Sigmoid colon (tissue), 7 donors: Measurements from ENCODE around the gene PRSS2. TPM values are rescaled to one million over a fixed set of nuclear protein-coding genes. Genes with fewer than 3 reads are reported as not detected.
"Not testable (repeated sequence)": the region's sequence is repeated elsewhere in the genome, so short reads cannot be mapped to it uniquely, and the experiment has no call there.

Experiments used
- DNase-seq: peaks from one replicate; pipeline ENCODE4 v3.0.0-alpha.2; 2019
- H3K27ac ChIP-seq, 4 donors: fragments of 200-600 bp; sonication (generic); one replicate each; pipeline ENCODE4 v1.5.1; 2016 to 2019; ENCODE audit warnings: mild to moderate bottlenecking in 1 of 4
- H3K27me3 ChIP-seq, 3 donors: fragments of 200-600 bp; sonication (generic); one replicate each; pipeline ENCODE4 v1.5.1; 2019; ENCODE audit warnings: mild to moderate bottlenecking in 1 of 3
- H3K36me3 ChIP-seq, 4 donors: fragments of 200-600 bp; sonication (generic); one replicate each; pipeline ENCODE4 v1.5.1; 2016 to 2019
- H3K4me1 ChIP-seq, 4 donors: fragments of 200-600 bp; sonication (generic); one replicate each; pipeline ENCODE4 v1.5.1; 2017 to 2019
- H3K4me3 ChIP-seq, 4 donors: fragments of 200-600 bp; sonication (generic); one replicate each; pipeline ENCODE4 v1.5.1; 2017 to 2019; ENCODE audit warnings: mild to moderate bottlenecking in 2 of 4, moderate library complexity in 1 of 4
- H3K9me3 ChIP-seq, 4 donors: fragments of 200-600 bp in 3 of 4; sonication (generic) in 3 of 4; one replicate each; pipeline versions ENCODE4 v1.5.1 to v1.6.1; 2013 to 2019
- CTCF ChIP-seq, 4 experiments: fragments of 450-650 bp in 3 of 4; fragments of 200-600 bp in 1 of 4; IDR thresholded peaks; one replicate each; pipeline ENCODE4 v1.5.1; 2016 to 2019; ENCODE audit warnings: antibody characterized with exemption in 4 of 4, mild to moderate bottlenecking in 3 of 4, moderate library complexity in 2 of 4
- EP300 ChIP-seq, 4 donors: sonication (generic); formaldehyde crosslinking; IDR thresholded peaks; one replicate each; pipeline ENCODE4 v1.6.1; 2017; ENCODE audit warnings: antibody characterized with exemption in 4 of 4
- POLR2A ChIP-seq, 2 donors: fragments of 450-650 bp; IDR thresholded peaks; one replicate each; pipeline ENCODE4 v1.6.1; 2016; ENCODE audit warnings: antibody characterized with exemption in 2 of 2, mild to moderate bottlenecking in 2 of 2, moderate library complexity in 2 of 2
- POLR2AphosphoS5 ChIP-seq, 4 donors: sonication (generic); formaldehyde crosslinking; IDR thresholded peaks; one replicate each; pipeline ENCODE4 v1.6.1; 2017; ENCODE audit warnings: antibody characterized with exemption in 4 of 4
- WGBS, 2 donors: extraction: QIAGEN DNeasy Blood & Tissue Kit; methylation state at CpG; one replicate each; pipeline ENCODE4 v1.1.7; 2013; 5-methylcytosine and 5-hydroxymethylcytosine counted together
- intact Hi-C: fragments of 100-400 bp; cut with DNase I; formaldehyde crosslinking; loops from one replicate; pipeline ENCODE4 v1.15.1; 2023
- polyA plus RNA-seq, 3 donors: library from polyadenylated mRNA; stranded (reverse); fragments of 200-250 nt; gene quantifications; one replicate each; pipeline ENCODE4 v1.2.3, GENCODE V29; 2013
- total RNA-seq, 4 donors: library from RNA; depleted of rRNA; stranded (reverse); fragments of >200 nt; gene quantifications; one replicate each; pipeline ENCODE4 v1.1.0, GENCODE V29; 2016
- donor health status: healthy with polysubstance abuse.
- donor health status: Bipolar disorder and iron deficiency.
- donor health status: healthy.

PRSS2 gene
- total and polyA plus RNA-seq, 7 donors: 1.4 to 30.0 (median 3.0) TPM; not detected in 4

GRCh38 chr7:142746264-142746663, 24.5 kb upstream of the PRSS2 start:
- Histone ChIP-seq H3K4me3 (no peak overlapping the region), H3K4me1 (peaks cover 0 to 13% (median 11%) of the 10 kb centered on the region in 4 donors), H3K27ac (no peak overlapping the region), H3K36me3 (no peaks in the 10 kb centered on the region), H3K27me3 (no peaks in the 10 kb centered on the region), H3K9me3 (no peaks in the 10 kb centered on the region)
- 75 to 79% methylated on average over 3 of the region's 3 CpGs for WGBS, 2 donors
- TF ChIP-seq POLR2AphosphoS5 (IDR thresholded peaks at IDR 0.05) (no peak), EP300 (IDR thresholded peaks at IDR 0.05) (no peak), CTCF (IDR thresholded peaks at IDR 0.05) (no peak), POLR2A (IDR thresholded peaks at IDR 0.05) (no peak)
- DNase-seq: no peak
- intact Hi-C loops: no loop called here

DNA sequence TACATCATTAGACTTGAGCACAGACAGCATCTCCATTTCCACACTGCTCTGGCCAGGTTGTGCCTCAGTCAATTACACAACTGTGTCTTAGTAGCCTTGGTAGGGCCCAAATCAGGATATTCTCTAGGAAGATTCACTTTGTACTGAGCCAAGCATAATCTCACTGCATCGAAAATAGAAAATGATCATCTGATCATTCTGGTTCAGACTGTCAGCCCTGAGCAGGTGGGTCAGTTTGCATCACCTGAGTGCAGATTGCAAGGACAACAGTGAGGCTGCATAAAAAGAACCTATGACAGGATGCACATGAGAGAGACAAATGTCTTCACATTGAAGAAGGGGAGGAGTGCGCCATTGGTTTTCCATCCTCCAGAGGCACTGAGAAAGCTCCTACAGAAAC, 22.4 kb upstream of the PRSS2 start:
- intact Hi-C loops, H3K27ac ChIP-seq, H3K4me1 ChIP-seq, H3K27me3 ChIP-seq, H3K4me3 ChIP-seq, DNase-seq, H3K36me3 ChIP-seq, H3K9me3 ChIP-seq: not testable (repeated sequence)
- 91 to 96% methylated on average over 2 of the region's 2 CpGs for WGBS, 2 donors

DNA sequence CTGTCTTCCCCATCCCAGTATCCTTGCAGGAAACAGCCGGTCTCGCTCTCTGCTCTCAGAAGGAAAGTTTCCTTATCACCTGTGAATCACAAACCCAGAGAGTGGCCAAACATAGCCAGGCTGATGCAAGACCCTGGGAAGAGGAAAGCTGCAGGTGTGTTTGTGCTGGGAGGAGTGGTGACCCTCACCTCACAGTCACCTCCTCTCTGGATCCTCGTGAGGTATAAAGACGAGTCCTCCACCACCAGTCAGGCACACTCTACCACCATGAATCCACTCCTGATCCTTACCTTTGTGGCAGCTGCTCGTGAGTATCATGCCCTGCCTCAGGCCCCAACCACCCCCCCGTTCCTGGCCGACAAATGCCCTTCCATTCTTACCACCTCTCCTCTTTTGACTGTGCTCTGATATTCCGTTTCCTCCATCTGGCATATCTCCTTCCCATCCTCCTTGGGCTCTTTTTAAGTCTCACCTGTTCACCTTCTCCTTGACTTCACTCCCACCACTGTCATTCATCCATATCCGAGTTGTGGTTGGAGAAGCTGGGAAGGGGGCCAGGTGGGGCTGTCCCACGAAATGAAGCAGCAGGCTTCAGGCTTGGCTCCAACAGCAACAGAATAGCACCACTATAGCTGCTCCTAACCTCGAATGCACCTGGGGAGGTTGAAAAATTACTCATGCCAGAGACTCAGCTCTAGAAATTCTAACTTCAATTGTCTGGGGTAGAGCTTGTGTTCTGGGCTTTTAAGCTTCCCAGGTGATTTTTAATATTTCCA, 21.4 kb upstream of the PRSS2 start, which contains the start of gene PRSS1:
Gene PRSS1 (plus strand): TSS at position 255 of the 776 bp plus-strand sequence. CDS start 13 bp downstream, at position 268.
- DNase-seq: no peak
- 62 to 73% methylated on average over 11 of the region's 11 CpGs for WGBS, 2 donors
- Histone ChIP-seq H3K27ac (no peak within 1 kb of the TSS), H3K9me3 (no peaks in the 10 kb centered on the region), H3K36me3 (no peaks in the 10 kb centered on the region), H3K27me3 (no peaks in the 10 kb centered on the region), H3K4me3 (no peak within 1 kb of the TSS), H3K4me1 (no peaks in the 10 kb centered on the region)
- intact Hi-C loops: no loop called here
- TF ChIP-seq CTCF (IDR thresholded peaks at IDR 0.05) (no peak), POLR2A (IDR thresholded peaks at IDR 0.05) (no peak), POLR2AphosphoS5 (IDR thresholded peaks at IDR 0.05) (no peak), EP300 (IDR thresholded peaks at IDR 0.05) (no peak)

- Histone ChIP-seq H3K27ac (no peak overlapping the region), H3K27me3 (no peaks in the 10 kb centered on the region), H3K4me3 (no peak overlapping the region), H3K9me3 (no peaks in the 10 kb centered on the region), H3K36me3 (no peaks in the 10 kb centered on the region), H3K4me1 (no peaks in the 10 kb centered on the region)
- no peak for DNase-seq
- TF ChIP-seq POLR2A (IDR thresholded peaks at IDR 0.05) (no peak), CTCF (IDR thresholded peaks at IDR 0.05) (no peak), POLR2AphosphoS5 (IDR thresholded peaks at IDR 0.05) (no peak), EP300 (IDR thresholded peaks at IDR 0.05) (no peak)
- WGBS, 2 donors: 77 to 80% methylated on average over 9 of the region's 9 CpGs
- intact Hi-C loops: no loop called here
Observed at GRCh38 chr7:142750321-142750938, 20.3 kb upstream of the PRSS2 start.

- H3K4me3 ChIP-seq, H3K36me3 ChIP-seq, H3K27me3 ChIP-seq, H3K4me1 ChIP-seq, H3K27ac ChIP-seq, intact Hi-C loops, DNase-seq, H3K9me3 ChIP-seq: not testable (repeated sequence)
- 88% methylated on average over 14 of the region's 14 CpGs for WGBS, 2 donors
Observed at GRCh38 chr7:142751526-142752175, 19.1 kb upstream of the PRSS2 start.
